Kidney tubule cell (primary cell): Measurements from ENCODE around the gene MCU.
A peak's percentile ranks its signal among the peaks of the same experiment; 100 is the strongest.

ENCODE experiments used
- DNase-seq: peaks from one replicate; pipeline ENCODE4 v3.0.0-alpha.2; 2018; ENCODE audit warnings: low spot score

MCU gene

DNA sequence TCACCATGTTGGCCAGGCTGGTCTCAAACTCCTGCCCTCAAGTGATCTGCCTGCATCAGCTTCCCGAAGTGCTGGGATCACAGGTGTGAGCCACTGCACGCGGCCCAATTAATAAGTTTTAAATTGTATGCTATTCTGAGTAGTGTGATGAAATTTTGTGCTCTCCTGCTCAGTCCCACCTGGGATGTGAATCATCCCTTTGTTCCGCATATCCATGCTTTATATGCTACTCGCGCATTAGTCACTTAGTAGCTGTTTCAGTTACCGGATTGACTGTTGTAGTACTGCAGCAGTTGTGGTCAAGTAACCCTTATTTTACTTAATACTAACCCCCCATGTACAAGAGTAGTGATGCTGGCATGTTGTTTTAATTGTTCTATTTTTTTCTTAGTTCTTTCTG, 154.3 kb downstream of the MCU start:
- peak; percentile 94 for DNase-seq

DNA sequence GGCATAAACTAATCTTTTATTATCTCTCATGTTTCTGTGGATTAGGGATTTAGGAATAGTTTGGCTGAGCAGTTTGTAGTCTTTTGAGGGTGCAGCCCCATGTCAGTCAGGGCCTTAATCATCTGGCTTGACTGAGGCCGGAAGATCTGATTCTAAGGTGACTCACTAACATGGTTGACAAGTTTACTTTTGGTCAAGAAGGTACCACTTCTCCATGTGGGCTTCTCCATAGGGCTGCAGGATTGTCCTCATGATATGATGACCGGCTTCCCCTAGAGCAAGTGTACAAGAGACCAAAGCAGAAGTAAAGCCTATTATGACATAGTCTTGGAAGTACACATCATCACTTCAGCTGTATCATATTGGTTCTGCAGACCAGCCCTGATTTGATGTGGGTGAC, 155.7 kb downstream of the MCU start:
- DNase-seq: peak; percentile 51

DNA sequence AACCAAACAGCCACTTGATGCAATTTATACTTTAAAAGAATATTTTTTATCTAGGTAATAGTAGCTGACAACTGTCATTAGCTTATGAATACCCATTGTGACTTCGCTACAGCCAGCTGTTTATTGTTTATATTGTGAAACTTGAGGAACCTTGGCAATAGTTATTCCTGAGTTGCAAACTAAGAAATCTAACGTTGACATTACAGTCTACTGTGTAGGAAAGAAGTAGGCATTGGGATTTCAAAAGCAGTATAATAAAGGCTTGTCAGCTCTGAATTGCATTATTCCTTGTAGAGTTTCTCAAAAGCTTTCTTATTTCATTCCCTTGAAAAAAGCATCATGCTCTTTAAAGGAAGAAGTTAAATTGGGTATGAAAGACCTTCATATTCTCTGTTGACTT, 158.9 kb downstream of the MCU start:
- no peak for DNase-seq

DNA sequence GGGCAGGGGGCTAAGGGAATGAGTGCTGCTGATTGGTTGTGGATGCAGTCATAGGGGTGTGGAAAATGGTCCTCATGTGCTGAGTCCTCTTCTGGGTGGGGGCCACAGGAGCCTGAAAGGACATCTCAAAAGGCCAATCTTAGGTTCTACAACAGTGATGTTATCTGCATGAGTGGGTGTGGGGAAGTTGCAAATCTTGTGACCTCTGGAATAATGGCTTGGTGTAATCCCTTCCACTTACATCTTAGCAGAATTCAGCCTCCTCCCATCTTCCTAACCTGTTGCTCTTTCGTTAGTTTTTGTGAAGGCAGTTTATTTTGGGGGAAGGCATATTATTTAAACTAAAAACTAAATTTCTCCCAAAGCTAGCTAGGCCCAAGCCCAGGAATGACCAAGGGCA, 159.6 kb downstream of the MCU start:
- DNase-seq: no peak

DNA sequence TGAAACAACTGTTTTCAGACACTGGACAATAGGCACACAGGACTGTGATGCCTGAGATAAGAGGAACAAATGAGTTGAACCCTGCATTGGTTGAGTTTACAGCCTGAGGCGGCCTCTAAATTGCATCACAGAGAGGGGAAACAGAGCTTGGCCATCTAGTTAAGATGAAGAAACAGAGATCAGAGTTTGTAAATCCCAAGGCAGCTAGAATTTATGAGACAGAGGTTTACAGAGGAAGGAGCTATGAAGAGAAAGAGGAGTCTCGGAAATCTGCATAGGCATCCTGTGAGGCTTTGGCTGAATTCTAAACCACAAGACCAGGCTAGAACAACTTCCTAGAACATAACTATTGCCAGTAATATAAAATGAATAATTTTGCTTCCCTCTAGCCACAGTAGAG, 160.6 kb downstream of the MCU start:
- DNase-seq: no peak

DNA sequence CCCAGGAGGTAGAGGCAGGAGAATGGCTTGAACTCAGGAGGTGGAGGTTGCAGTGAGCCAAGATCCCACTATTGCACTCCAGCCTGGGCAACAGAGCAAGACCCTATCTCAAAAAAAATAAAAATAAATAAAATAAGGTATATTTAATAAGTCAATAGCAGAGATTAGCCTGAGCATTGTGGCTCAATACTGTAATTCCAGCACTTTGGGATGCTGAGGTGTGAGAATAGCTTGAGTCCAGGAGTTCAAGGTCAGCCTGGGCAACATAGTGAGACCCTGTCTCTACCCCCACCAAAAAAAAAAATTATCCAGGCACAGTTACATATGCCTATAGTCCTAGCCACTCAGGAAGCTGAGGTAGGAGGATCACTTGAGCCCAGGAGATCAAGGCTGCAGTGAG, 163.2 kb downstream of the MCU start:
- no peak for DNase-seq

DNA sequence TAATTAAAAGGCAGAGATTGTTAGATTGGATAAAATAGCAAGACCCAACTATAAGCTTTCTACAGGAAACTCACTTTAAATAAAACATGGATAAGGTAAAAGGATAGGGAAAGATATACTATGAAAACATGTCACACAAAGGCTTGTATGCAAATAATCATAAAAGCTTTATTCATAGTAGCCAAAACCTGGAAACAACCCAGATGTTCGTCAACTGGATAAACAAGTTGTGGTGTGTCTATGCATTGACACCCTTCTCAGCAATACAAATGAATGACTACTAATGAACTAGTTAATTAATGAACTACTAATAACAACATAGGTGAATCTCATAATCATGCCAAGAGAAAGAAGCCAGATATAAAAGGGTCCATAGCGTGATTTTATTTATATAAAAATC, 163.8 kb downstream of the MCU start:
- no peak for DNase-seq

DNA sequence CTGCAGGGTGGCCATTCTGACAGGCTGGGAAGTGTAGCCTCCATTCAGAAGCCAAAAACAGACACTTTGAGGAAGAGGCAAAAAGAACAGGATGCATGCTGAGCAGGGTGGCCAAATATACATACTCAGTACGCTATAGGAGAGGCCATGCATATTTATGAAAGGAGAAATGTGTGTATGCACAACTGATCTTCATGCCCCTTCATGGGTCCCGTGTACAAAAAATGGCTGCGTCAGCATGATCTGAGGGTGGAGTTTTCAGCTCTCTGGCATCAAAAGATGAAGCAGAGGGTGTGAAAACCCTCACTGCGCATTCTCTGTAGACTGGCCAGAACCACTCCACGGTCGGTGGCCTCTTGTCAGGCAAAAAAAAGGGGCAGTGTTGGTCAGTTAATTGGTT, 166.1 kb downstream of the MCU start:
- no peak for DNase-seq

DNA sequence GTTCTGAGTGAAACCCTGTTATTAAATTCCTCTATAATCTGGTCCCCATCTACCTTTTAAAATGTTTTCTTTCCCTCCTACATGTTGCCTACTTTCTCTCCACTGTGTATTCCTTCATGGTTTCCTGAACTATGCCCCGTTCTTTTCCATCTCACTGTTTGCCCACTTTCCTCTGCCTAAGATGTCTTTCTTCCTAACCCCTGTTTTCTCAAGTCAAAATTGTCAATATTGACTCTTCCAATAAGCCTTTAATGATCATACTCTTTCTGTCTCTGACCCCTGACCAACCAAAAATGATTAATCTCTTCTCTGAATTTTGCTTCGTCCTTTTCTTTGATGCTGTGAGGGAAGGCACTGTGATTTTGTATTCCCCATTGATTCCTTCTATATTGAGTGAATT, 171.0 kb downstream of the MCU start:
- DNase-seq: no peak

DNA sequence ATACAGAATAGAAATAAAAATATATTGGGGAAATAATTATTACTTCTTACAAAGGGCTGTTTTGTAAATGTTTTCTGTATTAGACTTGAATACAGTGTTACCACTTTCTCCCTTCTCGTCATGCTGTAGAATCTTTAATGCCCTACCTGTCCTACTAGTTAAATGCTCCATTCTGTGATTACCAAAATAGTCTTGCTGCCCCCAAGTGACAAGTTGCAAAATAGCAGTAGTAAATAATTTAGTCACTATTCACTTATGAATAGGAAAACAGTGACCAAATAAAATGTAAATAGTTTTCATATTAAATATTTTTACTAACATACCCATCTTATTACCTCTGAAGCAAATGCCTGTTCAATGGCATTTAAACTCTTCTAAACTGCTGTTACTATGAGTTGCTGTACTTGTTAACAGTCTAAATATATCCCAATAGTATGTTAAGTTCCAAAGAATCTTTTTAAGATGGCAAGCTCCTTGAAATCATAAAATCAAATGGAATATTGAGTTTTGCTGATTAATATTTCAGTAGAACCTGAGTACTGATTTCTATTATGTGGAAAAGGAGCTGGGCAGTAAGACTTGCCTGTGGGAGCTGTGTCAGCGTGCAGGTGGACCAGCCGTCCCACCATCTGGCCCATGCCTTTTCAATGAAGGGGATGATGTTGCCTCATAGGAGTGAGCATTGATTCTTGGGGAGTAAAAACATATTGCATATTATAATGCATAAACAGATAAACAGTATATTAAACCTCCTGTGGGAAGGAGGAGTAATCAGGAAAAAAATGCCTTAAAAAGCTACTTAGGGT, 183.5 kb downstream of the MCU start:
- DNase-seq: peak; percentile 52

DNA sequence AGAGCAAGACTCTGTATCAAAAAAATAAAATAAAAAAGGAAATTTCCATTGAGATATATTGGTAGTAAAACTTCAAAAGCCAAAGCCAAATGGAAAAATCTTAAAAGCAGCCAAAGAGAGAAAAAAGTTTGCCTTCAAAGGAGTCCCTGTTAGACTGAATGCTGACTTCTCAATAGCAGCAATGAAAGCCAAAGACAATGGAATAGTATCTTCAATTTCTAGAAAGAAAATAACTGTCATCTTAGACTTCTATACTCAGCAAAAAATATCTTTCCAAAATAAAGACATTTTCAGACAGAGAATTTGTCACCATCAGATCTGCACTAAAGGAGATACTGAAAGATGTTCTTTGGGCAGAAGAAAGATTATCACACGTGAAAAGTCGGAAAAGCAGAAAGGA, 187.3 kb downstream of the MCU start:
- DNase-seq: no peak

DNA sequence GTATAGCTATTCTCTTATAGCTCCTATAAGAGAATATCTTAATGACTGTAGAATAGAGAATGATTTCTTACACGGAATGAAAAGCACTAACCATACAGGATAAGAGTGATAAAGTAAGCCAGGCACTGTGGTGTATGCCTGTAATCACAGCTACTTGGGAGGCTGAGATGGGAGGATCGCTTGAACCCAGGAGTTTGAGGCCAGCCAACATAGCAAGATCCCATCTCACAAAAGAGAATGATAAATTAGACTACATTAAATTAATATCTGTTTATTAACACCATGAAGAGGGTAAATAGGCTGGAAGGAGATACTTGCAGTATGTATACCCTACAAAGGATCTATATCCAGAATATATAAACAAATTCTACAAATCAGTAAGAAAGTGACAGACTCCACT, 189.3 kb downstream of the MCU start:
- DNase-seq: no peak

DNA sequence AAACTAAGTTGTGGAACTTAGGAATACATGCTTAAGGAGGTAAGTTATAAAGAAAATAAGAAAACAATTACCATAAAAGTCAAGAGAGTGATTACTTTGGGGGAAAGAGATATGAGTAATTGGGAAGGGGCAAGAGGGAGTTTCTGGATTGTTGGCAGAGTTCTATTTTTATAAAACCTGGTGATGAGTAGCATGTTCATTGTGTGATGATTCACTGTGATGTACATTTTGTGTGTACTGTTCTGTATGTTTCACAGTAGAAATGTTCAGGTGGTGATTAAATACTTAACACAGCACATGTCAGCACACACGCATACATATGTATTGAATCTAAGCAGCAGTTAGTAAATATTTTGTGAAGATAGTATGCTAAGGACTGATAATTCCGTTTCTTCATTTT, 191.9 kb downstream of the MCU start:
- no peak for DNase-seq

DNA sequence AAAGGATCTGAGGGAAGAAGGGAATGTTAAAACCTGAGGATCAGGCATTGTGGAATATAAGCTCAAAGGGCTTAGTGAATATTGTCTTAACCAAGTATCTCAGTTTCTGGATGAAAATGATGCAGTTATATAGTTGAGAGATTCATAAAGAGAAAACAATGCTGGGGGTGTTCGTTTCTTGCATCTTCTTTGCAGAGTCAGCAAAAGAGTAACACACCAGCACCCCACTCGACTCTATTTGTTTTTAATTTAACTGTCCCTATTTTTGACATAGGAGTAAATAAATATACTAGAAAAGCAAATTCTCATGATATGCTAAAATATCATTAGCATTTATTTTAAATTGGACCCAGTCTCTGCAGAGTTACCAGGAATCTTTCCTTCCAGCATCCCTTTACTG, 194.0 kb downstream of the MCU start:
- no peak for DNase-seq

DNA sequence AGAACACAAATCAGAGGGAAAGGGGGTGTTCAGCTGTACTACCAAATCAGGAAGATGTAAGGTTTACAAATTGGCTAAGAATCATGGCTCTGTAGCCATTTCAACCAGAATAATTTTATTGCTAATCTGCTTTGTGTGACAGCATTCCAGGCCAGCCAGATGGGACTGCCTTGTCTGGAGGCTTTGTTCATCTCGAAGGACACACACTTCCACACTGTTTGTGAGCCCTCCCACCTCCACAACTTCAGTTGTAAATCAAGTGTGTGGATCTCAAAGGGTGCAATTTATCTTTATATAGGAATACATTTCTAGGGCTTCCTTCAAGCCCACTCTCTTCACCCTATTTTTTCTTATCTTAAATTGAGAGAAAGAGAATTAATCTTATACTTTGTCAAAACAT, 194.7 kb downstream of the MCU start:
- DNase-seq: no peak

DNA sequence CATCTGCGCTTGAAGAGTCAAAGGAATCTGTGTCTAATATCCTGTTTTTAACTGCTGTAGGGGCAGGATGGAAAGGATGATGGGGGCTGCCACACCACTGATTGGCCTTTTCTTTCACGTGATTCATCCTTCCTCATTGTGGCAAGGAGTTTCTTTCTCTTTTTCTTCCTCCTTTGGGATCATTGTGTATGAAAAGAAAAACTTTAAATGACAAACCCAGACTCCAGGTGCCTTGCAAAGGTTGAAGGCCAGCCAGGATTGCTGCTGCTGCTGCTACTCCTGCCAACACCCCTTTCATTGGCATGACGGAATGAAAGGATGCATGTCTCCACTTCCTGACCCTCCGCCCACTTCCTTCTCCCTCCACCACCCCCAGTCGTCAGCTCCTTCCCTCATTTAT, 195.1 kb downstream of the MCU start:
- peak; percentile 34 for DNase-seq

DNA sequence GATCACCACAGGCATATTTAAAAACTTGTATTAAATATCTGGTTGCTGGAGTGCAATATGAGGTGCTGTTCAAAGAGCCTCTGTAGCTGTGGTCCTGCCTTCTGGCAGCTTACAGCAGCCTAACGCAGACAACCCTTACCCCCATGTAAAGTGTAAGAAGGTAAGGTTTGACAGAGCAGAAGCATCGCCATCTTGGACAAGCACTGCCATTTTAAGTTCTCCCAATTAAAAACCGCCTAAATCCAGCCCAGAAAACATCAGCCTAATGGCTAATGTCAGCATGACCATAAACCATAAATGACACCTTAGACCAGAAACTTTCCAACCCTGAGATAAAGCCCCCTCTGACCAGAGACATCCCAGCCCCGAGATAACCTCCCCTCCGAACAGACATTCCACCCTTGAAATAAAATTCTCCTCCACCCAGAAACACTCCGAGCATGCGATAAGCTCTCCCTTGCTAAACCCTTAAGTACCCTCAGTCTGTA, 196.3 kb downstream of the MCU start:
- no peak for DNase-seq

DNA sequence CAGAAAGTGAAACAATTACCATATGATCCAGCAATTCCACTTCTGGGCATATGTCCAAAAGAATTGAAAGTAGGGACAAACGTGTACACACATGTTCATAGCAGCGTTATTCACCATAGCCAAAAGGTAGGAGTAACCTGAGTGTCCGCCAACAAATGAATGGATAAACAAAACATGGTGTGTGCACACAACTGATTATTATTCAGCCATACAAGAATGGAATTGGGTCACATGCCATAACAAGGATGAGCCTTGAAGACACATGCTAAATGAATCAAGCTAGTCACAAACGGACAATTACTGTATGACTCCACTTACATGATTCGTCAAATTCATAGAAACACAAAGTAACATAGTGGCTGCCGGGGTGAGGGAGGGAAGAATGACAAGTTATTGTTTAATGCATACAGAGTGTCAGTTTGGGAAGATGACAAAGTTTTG, 197.5 kb downstream of the MCU start:
- DNase-seq: peak; percentile 11

DNA sequence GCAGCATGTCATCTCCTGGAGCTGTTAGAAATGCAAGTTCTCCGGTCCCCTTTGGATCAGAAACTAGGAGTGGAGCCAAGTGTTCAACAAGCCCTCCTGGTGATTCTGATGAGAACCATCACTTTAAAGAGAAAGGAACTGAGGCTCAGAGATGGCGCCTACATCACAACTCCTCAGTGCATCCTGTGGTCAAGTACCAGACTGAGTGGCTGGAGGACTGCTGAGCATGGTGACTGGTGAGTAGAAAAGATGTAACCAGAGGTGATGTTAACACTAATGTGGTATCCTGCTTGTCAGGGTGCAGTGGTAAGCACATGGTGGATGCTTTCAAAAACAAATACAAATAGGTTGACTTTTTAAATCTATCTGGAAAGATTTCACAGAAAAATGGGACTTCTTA, 198.1 kb downstream of the MCU start:
- DNase-seq: no peak

DNA sequence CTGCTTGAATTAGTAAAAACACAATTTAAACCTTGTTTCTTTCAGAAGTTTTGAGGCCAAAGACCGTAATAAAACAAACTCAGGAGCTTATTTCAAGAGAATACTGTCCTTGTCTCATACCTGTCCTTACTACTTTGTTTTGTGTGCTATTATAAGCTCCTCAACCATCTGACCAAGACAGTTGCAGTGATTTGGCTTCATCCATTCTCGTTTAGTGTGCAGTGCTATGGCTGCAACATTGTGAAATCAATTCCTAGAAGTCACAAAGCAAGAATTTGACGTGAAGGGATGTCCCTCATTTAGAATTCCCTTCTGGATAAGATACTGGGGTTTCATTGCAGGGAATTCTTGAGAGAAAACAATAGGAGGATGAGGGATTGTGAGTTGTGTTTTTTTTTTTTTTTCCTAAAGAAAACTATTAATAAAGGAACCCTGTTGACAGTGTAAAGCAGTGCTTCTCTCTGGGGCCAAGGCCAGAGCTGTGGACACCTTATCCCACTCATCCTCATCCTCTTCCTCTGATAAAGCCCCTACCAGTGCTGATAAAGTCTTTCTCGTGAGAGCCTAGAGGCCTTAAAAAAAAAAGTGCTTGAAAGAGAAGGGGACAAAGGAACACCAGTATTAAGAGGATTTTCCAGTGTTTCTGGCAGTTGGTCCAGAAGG, 201.3 kb downstream of the MCU start, which contains the start of gene OIT3:
OIT3 (plus strand) TSS at position 604 of the 663 bp plus-strand sequence. CDS start 60 bp downstream, outside the sequence.
- no peak for DNase-seq

DNA sequence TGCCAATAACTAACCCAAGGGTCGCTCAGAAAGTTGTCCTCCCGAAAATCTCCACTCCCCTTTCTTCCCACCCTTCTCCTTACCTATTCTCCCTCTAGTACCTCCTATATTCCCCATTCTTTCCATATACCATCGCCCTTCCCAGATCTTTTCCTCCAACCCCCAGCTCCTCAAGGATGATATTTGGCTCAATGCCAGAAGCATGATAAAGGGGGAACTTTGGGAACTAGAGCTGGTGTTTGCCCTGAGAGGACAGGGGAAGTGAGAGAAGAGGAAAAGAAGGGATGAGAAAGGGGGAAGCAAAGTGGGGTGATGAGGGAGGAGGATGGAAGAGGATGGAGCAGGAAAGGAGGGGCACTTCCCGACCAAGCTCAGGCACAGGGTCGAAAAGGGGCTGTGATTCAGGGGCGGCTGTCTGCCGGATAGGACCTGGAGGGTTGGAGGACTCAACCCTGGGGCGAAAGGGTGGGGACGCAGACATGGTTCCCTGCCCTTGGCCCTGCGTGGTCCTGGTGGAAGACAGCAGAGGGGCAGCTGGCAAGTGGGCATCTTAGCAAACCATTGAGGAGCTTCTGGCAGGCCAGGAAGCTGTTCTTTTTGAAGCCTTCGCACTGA, 203.4 kb downstream of the MCU start:
- DNase-seq: no peak

DNA sequence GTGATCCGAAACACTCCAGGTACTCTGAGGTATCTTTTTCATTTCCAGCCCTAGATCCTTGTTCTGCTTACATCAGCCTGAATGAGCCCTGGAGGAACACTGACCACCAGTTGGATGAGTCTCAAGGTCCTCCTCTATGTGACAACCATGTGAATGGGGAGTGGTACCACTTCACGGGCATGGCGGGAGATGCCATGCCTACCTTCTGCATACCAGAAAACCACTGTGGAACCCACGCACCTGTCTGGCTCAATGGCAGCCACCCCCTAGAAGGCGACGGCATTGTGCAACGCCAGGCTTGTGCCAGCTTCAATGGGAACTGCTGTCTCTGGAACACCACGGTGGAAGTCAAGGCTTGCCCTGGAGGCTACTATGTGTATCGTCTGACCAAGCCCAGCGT, 206.7 kb downstream of the MCU start:
- no peak for DNase-seq

DNA sequence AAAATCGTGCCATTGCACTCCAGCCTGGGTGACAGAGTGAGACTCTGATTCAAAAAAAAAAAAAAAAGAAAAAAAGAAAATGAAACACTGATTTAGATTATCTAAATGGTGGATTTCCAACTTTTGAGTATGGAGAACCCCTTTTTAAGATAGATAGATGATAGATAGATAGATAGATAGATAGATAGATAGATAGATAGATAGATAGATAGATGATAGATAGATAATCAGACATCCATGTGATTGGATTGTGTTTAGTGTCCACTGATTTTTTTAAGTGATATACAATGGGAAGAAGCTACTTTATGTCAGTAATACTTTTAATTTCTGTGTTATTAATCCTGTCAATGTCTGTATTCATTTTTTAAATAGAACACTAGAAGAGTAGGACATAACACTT, 207.6 kb downstream of the MCU start:
- no peak for DNase-seq
